MCF 10A (cell line): ENCODE results near the gene GATA5. TPM values are rescaled to one million over a fixed set of nuclear protein-coding genes. Genes with fewer than 3 reads are reported as not detected.

ENCODE experiments used
- BruUV-seq: library from RNA; stranded (reverse); fragments of 400-500 nt; replicated peaks from 2 replicates; lab custom pipeline; 2021; lab: Mats Ljungman, UMichigan
- CTCF ChIA-PET: fragments of 300-600 bp; sonication (Branson Sonifier 250); formaldehyde crosslinking; extraction: SDS; loops from one replicate; lab custom pipeline; 2021; ENCODE audit warnings: antibody characterized with exemption, inconsistent platforms; lab: Yijun Ruan, JAX
- POLR2A ChIA-PET: fragments of 300-600, 350-650 bp; sonication (Branson Sonifier 250); formaldehyde crosslinking; extraction: SDS; loops from one replicate; lab custom pipeline; 2020; ENCODE audit warnings: antibody characterized with exemption, inconsistent platforms; lab: Yijun Ruan, JAX
- DNase-seq: peaks from one replicate; pipeline ENCODE4 v3.0.0-alpha.2; 2018; ENCODE audit not compliant: unreplicated experiment
- H3K27ac Mint-ChIP-seq: one replicate; pipeline ENCODE4 v1.8.0; 2022; ENCODE audit warnings: mild to moderate bottlenecking, low read depth, mixed read lengths; ENCODE audit not compliant: unreplicated experiment
- H3K27me3 Mint-ChIP-seq: one replicate; pipeline ENCODE4 v1.8.0; 2022; ENCODE audit warnings: mixed read lengths; ENCODE audit not compliant: insufficient read depth, unreplicated experiment
- H3K36me3 Mint-ChIP-seq: one replicate; pipeline ENCODE4 v1.8.0; 2022; ENCODE audit warnings: mild to moderate bottlenecking, moderate library complexity, mixed read lengths; ENCODE audit not compliant: insufficient read depth, unreplicated experiment
- H3K4me1 Mint-ChIP-seq: one replicate; pipeline ENCODE4 v1.8.0; 2022; ENCODE audit warnings: mixed read lengths; ENCODE audit not compliant: insufficient read depth, unreplicated experiment
- H3K4me3 Mint-ChIP-seq: one replicate; pipeline ENCODE4 v1.8.0; 2022; ENCODE audit warnings: mild to moderate bottlenecking, moderate library complexity, mixed read lengths; ENCODE audit not compliant: unreplicated experiment
- H3K9me3 Mint-ChIP-seq: one replicate; pipeline ENCODE4 v1.8.0; 2022; ENCODE audit warnings: mixed read lengths; ENCODE audit not compliant: unreplicated experiment
- CTCF ChIP-seq: fragments of 200-600 bp; IDR thresholded peaks from one replicate; pipeline ENCODE4 v1.8.0; 2022; ENCODE audit warnings: antibody characterized with exemption, mild to moderate bottlenecking; ENCODE audit not compliant: unreplicated experiment
- intact Hi-C: fragments of 100-400 bp; cut with micrococcal nuclease; formaldehyde crosslinking; loops from 2 replicates; pipeline ENCODE4 v1.14.1; 2022
- total RNA-seq: library from RNA; stranded (reverse); gene quantifications from 2 replicates; pipeline ENCODE4 v1.2.3, GENCODE V29; 2022

Gene GATA5
- total RNA-seq, 1 experiment from 2014 or later: not detected

GRCh38 chr20:62461834-62462233 lies 14.0 kb downstream of the GATA5 start:
- H3K4me3 Mint-ChIP-seq: no peak overlapping the region
- H3K9me3 Mint-ChIP-seq: no peaks in the 10 kb centered on the region
- no peaks in the 10 kb centered on the region for H3K27me3 Mint-ChIP-seq
- POLR2A ChIA-PET: interaction anchor here (0.6 kb wide), 1 partner anchor 87 kb away, joined by 3 read pairs; no protein-coding TSS in a partner anchor
- CTCF ChIA-PET: no interaction called here
- no peak for TF ChIP-seq CTCF
- H3K4me1 Mint-ChIP-seq: no peaks in the 10 kb centered on the region
- BruUV-seq: no TSS peak
- H3K27ac Mint-ChIP-seq: no peak overlapping the region
- intact Hi-C loops: no loop called here
- no peak for DNase-seq
- H3K36me3 Mint-ChIP-seq: no peaks in the 10 kb centered on the region

GRCh38 chr20:62461157-62461556 lies 14.6 kb downstream of the GATA5 start:
- no TSS peak for BruUV-seq
- Mint-ChIP-seq H3K36me3 (no peaks in the 10 kb centered on the region), H3K4me1 (no peaks in the 10 kb centered on the region), H3K9me3 (no peaks in the 10 kb centered on the region), H3K4me3 (no peak overlapping the region), H3K27me3 (peaks cover 6% of the 10 kb centered on the region), H3K27ac (no peak overlapping the region)
- intact Hi-C loops: no loop called here
- ChIA-PET POLR2A (interaction anchor here (0.6 kb wide), 1 partner anchor 86 kb away, joined by 3 read pairs; no protein-coding TSS in a partner anchor), CTCF (no interaction called here)
- DNase-seq: no peak
- no peak for TF ChIP-seq CTCF

GRCh38 chr20:62460678-62461077 lies 15.1 kb downstream of the GATA5 start:
- no peak overlapping the region for H3K27ac Mint-ChIP-seq
- no peaks in the 10 kb centered on the region for H3K4me1 Mint-ChIP-seq
- no peaks in the 10 kb centered on the region for H3K9me3 Mint-ChIP-seq
- H3K27me3 Mint-ChIP-seq: peaks cover 10% of the 10 kb centered on the region
- no peak for DNase-seq
- ChIA-PET POLR2A (no interaction called here), CTCF (interaction anchor here (0.6 to 0.7 kb wide), 3 partner anchors 145 to 1036 kb away, joined by 3 to 5 read pairs (median 4); partner anchors contain the start of gene TCFL5)
- no peak overlapping the region for H3K4me3 Mint-ChIP-seq
- BruUV-seq: no TSS peak
- H3K36me3 Mint-ChIP-seq: no peaks in the 10 kb centered on the region
- intact Hi-C loops: no loop called here
- TF ChIP-seq CTCF: no peak

- POLR2A ChIA-PET: no interaction called here
- no TSS peak for BruUV-seq
- Mint-ChIP-seq H3K9me3 (no peaks in the 10 kb centered on the region), H3K4me1 (no peaks in the 10 kb centered on the region), H3K4me3 (no peak overlapping the region), H3K27ac (no peak overlapping the region), H3K36me3 (no peaks in the 10 kb centered on the region), H3K27me3 (peaks cover 12% of the 10 kb centered on the region)
- TF ChIP-seq CTCF: no peak
- intact Hi-C loops: no loop called here
- DNase-seq: no peak
- CTCF ChIA-PET: no interaction called here
Measured at GRCh38 chr20:62459488-62459887, 16.3 kb downstream of the GATA5 start.
